Measurements from ENCODE around the gene UBXN6.

Gene UBXN6

DNA sequence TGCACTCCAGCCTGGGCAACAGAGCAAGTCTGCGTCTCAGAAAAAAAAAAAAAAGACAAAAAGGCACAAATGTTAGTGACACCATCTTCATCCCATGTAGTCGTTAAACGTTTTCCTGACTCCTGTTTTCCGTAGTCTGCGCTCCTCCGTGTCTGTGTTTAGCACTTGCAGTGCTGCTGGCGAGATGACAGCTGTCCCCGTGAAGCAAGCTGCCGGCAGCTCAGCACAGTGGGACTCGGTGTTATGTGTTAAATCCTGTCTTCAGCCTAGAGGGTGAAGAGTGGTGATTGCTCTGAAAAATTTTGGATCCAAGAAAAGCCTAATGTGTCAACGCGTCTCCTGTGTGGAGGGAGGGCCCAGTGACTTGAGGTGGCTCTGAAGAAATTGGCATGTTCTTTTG lies 18.4 kb downstream of the UBXN6 start:
- DNase-seq (ENCODE audit: low read depth in 2 of 2), result no peak

DNA sequence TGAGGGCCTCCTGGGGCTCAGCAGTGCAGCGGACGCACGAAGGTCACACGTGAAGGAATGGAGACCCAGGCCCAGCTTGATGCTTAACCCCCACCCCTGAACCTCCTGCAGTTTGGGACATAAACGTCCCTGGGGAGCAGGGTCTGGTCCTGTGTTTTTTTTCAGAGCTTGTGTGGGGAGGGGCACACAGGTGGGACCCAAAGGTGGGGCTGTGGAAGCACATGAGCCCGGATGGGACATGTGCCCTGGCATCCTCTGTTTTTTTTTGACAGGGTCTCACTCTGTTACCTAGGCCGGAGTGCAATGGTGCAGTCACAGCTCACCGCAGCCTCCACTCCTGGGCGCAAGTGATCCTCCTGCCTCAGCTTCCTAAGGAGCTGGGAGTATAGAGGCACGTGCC lies 20.5 kb downstream of the UBXN6 start:
- DNase-seq (ENCODE audit: low read depth in 2 of 2), result no peak

DNA sequence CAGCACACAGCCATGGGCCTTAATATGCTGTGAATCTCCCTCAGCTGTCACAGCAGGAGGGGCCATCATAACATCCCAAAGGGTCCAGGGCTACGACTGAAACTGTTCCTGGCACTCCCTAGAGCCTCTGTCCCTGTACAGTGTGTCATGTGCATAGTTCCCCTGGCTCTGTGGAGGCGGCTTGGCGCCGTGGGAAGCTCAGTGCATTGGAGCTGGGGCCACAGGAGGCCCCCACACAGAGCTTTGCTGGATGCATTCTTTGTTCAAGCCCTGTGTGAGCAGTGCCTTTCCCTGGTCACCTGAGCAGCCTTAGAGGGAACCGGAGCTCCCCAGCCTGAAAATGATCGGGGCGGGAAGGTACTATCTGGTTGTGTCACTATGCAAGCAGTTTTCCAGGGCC lies 21.4 kb downstream of the UBXN6 start:
- DNase-seq (ENCODE audit: low read depth in 2 of 2), result no peak

DNA sequence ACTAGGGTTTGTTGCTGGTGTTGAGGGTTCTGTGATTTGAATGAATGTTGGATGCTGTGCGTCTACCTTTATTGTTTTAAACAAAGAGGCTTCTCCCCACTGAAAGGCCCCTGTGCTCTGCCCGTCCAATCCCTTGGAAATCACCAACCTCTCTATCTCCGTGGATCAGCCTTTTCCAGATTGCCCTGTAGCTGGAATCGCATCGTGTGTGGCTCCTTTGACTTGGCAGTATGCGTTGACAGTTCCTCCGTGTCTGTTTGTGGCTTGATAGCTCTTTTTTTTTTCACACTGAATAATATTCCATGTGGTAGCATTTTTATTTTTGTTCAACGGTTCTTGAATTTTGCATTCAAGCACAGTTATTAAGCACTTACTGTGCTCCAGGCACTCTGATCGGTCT lies 23.2 kb downstream of the UBXN6 start:
- no peak for DNase-seq (ENCODE audit: low read depth in 2 of 2)

DNA sequence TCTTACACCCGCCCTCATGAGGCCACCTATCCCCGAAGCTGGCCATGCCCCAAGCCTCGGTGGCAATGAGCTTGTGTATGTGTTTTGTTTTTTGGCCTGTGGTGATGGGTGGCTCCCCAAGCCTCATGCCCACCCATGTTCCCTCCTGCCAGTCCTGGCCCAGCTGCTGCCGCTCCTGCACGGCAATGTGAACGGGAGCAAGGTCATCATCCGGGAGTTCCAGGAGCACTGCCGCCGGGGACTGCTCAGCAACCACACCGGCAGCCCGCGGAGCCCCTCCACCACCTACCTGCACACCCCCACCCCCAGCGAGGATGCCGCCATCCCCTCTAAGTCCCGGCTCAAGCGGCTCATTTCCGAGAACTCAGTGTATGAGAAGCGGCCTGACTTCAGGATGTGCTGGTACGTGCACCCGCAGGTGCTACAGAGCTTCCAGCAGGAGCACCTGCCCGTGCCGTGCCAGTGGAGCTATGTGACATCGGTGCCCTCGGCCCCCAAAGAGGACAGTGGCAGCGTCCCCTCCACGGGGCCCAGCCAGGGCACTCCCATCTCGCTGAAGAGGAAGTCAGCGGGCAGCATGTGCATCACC lies 24.6 kb downstream of the UBXN6 start:
- DNase-seq (ENCODE audit: low read depth in 2 of 2), result no peak

DNA sequence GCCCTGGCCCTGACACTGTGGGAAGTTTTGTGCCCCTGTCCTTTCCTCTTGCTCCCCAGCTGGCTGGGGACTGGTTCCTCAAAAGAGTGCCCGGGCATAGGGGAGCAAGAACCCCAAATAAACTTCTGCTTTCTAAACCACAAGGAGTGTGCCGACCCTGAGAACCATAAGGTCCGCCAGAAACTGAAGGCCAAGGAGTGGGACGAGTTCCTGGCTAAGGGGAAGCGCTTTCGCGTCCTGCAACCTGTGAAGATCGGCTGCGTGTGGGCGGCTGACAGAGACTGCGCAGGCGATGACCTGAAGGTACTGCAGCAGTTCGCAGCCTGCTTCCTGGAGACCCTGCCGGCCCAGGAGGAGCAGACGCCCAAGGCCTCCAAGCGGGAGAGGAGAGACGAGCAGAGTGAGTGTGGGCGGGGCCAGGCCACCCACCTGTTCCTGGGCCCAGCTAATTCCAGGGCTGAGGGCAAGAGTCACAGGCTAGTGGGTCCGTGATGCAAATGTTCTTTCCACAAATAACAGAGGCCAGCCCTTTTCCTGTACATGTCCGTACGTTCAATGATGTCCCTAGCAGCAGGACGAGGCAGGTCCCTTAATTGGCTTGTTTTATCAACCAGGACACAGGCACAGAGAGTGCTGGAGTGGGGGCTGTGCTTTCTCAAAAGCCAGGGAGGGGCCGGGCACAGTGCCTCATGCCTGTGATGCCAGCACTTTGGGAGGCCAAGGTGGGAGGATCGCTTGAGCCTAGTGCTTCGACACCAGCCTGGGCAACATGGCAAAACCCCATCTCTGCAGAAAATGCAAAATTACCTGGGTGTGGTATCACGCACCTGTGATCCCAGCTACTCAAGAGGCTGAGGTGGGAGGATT lies 25.6 kb downstream of the UBXN6 start:
- no peak for DNase-seq (ENCODE audit: low read depth in 2 of 2)

DNA sequence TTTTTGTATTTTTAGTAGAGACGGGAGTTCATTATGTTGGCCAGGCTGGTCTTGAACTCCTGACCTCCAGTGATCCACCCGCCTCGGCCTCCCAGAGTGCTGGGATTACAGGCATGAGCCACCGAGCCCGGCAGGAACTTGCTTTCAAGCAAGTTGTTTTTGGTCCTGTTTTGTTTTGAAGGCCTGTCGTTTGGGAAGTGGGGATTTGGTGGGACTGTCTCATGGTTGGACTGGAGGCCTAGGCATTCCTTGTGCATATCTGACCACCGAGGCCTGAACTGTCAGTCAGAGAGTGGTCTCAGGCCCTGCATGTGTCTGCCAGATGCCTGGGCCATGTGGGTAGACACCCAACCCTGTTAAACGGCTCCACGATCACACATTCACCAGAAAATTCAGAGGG lies 26.3 kb downstream of the UBXN6 start:
- DNase-seq (ENCODE audit: low read depth in 2 of 2), result no peak

DNA sequence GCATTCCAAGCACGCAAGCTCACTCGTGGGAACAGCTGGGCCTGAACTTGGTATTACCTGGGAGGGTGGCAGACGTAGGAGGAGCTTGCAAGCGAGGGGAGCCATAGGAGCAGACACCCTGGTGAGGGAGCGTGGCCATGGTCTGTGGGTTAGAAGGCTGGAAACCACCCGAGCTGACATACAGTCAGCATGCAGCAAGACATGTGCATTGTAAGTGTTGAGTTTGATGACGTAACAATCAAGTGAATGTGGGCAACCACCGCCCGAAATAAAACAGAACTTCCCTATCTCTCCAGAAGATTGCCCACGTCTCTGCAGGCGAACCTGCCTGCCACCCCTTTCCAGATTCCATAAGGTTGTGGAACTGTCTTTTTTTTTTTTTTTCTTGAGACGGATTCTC lies 26.8 kb downstream of the UBXN6 start:
- DNase-seq (ENCODE audit: low read depth in 2 of 2), result no peak

DNA sequence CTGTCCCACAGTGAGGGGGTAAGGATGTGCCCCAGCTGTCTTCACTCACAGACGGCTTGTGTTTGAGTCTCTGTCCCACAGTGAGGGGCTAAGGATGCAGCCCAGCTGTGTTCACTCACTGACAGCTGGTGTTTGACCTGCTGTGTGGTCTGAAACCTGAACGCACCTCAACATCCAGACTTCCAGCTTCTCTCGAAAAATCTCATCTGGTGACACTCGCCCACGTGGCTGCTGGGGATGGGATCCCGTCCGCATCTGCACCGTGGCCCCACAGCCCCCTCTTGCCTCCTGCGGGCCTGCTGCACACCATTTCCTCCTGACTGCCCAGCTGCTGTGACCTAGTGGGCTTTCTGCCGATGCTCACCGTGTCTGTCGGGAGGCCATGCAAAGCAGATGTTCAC lies 27.8 kb downstream of the UBXN6 start:
- DNase-seq (ENCODE audit: low read depth in 2 of 2), result no peak

DNA sequence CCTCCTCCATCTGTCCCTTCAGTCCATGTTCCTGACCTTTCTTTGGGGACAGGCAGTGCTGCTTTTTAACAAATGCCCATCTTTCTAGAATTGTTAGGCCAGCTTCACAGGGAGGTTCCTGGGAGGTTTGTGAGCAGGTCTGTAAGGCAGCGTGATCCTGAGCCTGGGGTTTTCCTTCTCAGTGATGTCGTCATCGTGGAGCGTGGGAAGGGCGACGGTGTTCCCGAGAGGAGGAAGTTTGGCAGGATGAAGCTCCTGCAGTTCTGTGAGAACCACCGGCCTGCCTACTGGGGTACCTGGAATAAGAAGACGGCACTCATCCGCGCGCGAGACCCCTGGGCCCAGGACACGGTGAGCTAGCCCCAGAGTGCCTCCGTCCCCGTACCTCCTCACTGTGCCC lies 28.3 kb downstream of the UBXN6 start:
- no peak for DNase-seq (ENCODE audit: low read depth in 2 of 2)

DNA sequence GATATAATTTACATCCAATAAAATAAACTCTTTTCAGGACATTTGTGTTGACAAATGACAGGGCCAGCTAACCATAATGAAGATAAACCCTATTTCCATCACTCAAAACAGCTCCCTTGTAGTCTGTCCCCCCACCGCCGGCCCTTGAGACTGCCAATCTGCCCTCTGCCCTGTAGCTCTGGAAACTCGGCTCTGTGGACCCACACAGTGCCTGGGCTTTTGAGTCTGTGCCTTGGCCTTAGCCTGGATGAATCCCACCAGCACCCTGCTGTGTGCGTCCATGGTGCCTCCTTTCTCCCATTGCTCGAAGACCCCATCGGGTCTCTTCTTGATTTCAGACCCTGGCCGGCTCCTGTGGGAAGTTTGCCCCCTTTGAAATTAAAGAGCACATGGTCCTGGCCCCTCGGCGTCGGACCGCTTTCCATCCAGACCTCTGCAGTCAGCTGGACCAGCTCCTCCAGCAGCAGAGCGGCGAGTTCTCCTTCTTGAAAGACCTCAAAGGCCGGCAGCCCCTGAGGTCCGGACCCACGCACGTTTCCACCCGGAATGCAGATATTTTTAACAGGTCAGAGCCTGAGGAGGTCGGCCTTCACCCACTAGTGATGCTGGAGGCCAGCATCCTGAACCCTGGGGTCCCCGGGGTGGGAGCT lies 29.1 kb downstream of the UBXN6 start:
- no peak for DNase-seq (ENCODE audit: low read depth in 2 of 2)

DNA sequence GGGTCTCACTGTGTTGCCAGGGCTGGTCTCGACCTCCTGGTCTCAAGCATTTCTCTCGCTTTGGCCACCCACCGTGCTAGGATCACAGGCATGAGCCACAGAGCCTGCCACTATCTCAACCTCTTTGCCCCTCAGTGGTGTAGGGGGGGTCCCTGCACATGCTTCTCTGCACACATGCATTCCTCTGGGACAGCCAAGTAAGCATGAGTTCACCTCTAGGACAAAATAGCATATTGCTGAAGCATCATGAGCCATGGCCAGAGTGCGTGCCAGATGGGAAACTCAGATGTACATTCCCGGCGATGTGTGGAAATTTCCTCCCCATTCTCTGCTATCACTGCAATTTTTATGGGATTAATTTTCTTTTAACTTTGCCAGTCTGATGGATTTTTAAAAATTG lies 32.1 kb downstream of the UBXN6 start:
- DNase-seq (ENCODE audit: low read depth in 2 of 2), result no peak

DNA sequence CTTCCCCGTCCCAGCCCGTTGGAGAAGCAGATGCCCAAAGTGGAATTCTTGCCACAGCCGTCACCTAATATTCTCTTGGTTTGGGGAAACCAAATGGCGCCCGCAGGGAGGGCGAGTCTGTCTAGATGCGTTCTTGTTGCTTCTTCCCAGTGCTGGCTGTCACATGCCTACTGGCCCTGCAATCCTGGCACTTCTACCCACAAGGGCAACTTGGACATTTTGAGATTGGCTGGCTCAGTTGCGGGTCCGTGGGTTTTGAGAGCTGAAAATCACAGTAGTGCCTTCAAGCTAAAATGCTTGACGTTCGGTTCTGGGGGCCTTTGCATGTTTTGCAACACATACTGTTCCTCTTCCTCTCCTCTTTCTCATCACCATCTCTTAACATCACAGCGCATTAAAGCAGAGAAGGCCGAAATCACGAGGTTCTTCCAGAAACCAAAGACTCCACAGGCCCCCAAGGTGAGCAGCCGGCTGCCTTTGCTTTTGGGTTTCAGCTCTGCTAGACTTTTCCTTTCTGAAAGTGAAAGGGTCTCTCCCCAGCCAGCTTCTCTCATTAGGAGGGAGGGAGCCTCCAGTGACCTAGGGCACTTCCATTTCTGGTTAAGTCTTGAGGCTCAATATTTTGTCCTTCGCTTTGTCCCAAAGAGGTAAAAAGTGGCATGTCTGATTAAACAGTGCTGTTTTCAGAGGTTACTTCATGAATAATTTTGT lies 34.0 kb downstream of the UBXN6 start:
- no peak for DNase-seq (ENCODE audit: low read depth in 2 of 2)

DNA sequence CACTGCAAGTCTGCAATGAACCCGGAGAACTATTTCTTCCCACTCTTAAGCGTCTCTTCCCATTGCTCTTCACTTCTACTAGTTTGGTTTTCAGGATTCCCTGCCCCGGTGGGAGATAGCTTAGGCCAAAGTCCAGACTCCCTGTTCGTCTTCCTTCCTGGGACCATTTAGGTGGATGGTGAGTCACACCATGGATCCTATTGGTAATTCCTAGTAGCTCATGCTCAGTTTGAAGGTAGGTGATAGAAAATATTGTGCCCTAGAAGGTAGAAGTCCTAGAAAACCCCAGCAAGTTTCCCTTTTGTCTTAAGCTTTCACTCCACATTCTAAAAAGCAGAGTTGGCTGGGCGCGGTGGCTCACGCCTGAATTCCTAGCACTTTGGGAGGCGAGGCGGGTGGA lies 41.3 kb downstream of the UBXN6 start:
- DNase-seq (ENCODE audit: low read depth in 2 of 2), result no peak

DNA sequence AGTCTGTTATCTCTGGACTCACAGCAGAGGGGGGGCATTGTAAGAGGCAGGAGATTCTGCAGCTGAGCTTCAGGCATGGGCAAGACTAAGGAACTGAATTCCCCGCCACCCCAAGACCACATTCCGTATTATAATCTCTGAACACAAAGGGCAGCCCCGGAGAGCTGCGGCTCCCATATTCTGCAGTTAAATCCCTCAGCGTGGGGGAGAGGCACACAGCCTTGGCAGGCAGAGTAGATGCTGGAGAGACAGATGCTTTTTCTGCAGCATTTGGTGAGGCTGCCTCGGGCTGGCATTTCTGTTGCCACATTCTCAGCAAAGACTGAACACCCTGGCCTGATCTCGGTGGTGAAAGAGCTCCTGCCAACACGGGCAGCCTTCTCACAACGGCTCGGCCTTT lies 42.2 kb downstream of the UBXN6 start:
- no peak for DNase-seq (ENCODE audit: low read depth in 2 of 2)

DNA sequence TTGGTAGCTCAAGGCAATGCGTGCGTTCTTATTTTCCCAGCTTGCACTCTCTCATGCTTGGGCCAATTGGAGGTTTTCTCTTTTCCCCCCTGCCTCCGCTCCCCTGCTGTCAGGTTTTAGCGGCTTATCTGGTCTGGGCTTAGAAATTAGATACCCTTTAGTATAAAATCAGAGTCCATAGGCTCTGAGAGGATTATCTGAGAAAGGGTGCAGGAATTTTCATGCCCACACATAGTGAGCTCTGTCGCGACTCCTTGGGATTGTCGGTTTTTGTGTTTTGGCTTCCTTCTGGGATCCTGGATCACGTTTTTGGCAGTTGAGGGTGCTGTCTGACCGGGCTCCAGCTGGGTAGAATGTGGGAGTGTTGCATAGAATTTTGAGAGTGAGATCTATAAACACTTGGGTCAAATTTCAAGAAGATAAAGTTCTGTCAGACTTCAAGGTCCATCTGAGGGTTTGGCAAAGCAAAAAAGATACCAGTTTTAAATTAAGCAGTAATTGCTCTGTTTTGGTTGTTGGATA lies 42.7 kb downstream of the UBXN6 start:
- DNase-seq (ENCODE audit: low read depth in 2 of 2), result no peak

DNA sequence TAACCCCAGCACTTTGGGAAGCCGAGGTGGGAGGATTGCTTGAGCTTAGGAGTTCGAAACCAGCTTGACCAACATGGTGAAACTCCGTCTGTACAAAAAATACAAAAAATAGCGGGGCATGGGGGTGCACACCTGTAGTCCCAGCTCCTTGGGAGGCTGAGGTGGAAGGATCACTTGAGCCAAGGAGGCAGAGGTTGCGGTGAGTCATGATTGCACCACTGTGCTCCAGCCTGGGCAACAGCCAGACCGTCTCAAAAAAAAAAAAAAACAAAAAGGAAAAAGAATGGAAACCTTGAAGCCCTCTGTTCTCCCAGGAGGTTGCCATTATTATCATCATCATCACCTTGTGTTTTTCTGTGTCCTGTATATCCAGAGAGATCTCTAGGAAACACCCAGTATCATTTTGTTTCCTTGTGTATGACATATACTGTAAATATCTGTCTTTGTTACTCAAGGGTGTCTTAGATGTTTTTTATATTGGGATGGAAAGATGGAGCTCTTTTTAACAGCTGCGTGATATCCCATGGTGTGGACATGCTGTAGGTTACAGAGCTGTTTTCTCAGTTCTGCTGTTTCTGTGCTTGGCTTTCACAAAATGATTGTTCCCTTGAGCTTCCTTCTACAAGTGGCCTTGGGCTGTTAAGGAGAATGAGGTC lies 43.3 kb downstream of the UBXN6 start:
- DNase-seq (ENCODE audit: low read depth in 2 of 2), result no peak

DNA sequence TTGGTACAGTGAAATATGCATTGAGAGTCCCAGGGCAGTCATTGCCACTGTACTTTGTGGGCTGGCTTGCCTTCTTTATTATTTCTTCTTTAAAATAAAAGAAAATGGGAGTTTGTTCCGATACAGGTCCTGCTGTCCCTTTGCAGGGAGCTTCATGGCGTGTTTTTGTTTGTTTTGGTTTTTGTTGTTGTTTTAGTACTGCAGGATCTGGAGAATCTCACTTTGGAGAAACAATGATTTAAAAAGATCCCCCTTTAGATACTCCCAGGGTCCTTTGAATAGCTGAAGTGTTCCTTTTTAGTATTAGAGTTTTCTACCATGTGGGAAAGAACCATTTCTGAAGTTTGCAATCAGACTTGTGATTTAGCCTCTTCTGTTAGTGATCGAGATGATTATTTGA lies 44.0 kb downstream of the UBXN6 start:
- no peak for DNase-seq (ENCODE audit: low read depth in 2 of 2)

DNA sequence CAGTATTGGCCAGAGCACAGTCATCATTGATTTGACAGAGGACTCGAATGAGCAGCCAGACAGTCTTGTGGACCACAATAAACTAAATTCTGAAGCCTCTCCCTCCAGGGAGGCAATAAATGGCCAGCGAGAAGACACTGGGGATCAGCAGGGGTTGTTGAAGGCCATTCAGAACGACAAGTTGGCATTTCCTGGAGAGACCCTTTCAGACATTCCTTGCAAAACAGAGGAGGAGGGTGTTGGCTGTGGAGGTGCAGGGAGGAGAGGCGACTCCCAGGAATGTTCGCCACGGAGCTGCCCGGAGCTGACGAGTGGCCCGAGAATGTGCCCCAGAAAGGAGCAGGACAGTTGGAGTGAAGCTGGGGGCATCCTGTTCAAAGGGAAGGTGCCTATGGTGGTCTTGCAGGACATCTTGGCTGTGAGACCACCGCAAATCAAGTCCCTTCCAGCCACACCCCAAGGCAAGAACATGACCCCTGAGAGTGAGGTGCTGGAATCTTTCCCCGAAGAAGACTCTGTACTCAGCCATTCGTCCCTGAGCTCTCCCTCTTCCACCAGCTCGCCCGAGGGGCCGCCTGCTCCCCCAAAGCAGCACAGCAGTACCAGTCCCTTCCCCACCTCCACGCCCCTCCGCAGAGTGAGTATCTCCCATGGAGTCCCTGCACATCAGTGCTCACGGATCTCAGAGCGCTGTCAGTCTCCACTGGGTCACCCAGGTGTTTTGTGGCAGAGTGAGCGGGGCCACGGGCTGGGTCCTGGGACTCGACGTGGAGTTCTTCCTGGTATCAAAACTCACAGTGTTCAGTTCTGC lies 48.3 kb downstream of the UBXN6 start:
- DNase-seq (ENCODE audit: low read depth in 2 of 2), result no peak

DNA sequence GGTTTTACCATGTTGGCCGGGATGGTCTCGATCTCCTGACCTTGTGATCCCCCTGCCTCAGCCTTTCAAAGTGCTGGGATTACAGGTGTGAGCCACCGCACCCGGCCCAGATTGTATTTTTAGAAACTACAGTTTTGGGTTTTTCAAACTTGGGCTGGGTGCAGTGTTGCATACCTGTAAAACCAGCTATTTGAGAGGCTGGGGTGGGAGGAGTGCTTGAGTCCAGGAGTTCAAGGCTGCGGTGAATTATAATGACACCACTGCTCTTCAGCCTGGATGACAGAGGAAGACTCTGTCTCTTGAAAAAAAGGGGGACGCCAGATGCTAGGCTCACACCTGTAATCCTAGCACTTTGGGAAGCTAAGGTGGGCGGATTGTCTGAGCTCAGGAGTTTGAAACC lies 51.0 kb downstream of the UBXN6 start:
- no peak for DNase-seq (ENCODE audit: low read depth in 2 of 2)

DNA sequence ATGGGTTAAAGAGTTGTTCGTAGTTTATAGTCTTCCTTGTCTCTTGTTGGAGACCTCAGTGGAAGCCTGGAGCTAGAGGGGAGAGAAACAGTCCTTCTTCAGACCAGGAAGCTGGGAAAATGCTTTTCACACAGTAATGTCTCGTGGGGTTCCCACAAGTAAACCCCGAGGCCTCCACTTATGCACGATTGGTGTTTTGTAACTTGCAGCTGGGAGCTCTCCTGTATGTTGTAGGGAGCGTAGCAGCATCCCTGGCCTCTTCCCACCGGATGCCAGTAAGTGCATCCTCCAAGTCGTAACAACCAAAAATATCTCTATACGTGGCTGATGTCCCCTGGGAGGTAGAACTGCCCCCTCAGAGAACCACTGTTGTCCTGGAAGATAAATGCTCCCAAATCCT lies 51.6 kb downstream of the UBXN6 start:
- DNase-seq (ENCODE audit: low read depth in 2 of 2), result no peak
